Fibroblast of villous mesenchyme (primary cell): ENCODE measurements around the gene ANO4. TPM values are rescaled to one million over a fixed set of nuclear protein-coding genes. Genes with fewer than 3 reads are reported as not detected.

ENCODE experiments used
- DNase-seq: peaks from one replicate; pipeline ENCODE4 v3.0.0-alpha.2; 2010; ENCODE audit warnings: low read depth
- H3K4me3 ChIP-seq: 2 replicates; pipeline ENCODE4 v1.5.1; 2011; ENCODE audit warnings: low read depth, mild to moderate bottlenecking, low read length
- total RNA-seq: library from RNA; depleted of rRNA; stranded (reverse); fragments of >200 nt; gene quantifications from 2 replicates; pipeline ENCODE4 v1.2.3, GENCODE V29; 2012
- TF ChIP-seq, protein P1 (sequence below): IDR thresholded peaks from 2 replicates; pipeline ENCODE4 v1.5.1; 2012; ENCODE audit warnings: low read depth, mild to moderate bottlenecking, low read length; ENCODE audit not compliant: insufficient read depth

The ANO4 gene
- total RNA-seq, 1 donor = 13.8 TPM

GRCh38 chr12:100826323-100826722, 31.7 kb downstream of the ANO4 start:
- TF ChIP-seq, protein P1, sequence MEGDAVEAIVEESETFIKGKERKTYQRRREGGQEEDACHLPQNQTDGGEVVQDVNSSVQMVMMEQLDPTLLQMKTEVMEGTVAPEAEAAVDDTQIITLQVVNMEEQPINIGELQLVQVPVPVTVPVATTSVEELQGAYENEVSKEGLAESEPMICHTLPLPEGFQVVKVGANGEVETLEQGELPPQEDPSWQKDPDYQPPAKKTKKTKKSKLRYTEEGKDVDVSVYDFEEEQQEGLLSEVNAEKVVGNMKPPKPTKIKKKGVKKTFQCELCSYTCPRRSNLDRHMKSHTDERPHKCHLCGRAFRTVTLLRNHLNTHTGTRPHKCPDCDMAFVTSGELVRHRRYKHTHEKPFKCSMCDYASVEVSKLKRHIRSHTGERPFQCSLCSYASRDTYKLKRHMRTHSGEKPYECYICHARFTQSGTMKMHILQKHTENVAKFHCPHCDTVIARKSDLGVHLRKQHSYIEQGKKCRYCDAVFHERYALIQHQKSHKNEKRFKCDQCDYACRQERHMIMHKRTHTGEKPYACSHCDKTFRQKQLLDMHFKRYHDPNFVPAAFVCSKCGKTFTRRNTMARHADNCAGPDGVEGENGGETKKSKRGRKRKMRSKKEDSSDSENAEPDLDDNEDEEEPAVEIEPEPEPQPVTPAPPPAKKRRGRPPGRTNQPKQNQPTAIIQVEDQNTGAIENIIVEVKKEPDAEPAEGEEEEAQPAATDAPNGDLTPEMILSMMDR = no peak
- H3K4me3 ChIP-seq = no peak overlapping the region
- peak; percentile 45 for DNase-seq

GRCh38 chr12:100827901-100828520, 33.4 kb downstream of the ANO4 start:
- peak; percentile 39 for DNase-seq
- TF ChIP-seq, protein P1 = peak; percentile 63
- H3K4me3 ChIP-seq = no peak overlapping the region

- no peak for DNase-seq
- TF ChIP-seq, protein P1 = no peak
- no peak overlapping the region for H3K4me3 ChIP-seq
These were observed 35.6 kb downstream of the ANO4 start for GRCh38 chr12:100830003-100830795.

DNA sequence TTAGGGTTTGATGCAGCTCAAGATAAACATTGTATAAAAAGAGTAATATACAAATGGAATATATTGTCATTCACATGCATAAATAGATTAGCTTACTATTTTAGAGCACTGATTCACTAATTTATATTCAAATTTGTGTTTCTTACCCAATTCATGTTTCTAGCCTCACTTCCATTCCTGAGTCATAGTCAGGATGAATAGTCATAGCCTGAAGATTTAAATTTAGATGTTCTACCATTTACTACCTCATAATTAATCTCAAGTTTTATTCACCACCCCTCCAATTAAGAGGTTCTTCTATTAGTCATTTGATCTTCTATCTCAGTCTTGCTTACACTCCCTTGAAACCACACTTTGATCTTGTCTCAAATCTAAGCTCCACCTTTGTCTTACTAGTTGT, 38.7 kb downstream of the ANO4 start:
- DNase-seq = no peak
- TF ChIP-seq, protein P1 = no peak
- no peak overlapping the region for H3K4me3 ChIP-seq

DNA sequence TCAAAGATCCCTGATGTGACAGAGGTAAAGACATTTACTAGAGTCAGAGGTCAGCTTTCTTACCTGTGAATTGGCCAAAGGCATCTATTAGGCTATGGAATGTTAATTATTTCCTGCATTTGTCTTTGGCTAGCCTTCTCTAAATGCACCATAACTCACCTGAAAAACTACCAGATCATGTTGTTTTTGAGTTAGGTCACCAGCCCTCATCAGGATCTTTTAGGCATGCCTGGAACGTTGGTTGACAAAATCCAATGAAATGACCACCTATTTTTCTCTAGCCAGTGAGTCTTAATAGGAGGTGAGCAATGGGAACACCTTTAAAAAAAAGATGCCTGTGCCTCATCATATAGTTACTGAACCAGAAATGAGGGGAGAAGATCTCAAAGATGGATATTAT, 46.2 kb downstream of the ANO4 start:
- TF ChIP-seq, protein P1 = no peak
- H3K4me3 ChIP-seq = no peak overlapping the region
- no peak for DNase-seq

DNA sequence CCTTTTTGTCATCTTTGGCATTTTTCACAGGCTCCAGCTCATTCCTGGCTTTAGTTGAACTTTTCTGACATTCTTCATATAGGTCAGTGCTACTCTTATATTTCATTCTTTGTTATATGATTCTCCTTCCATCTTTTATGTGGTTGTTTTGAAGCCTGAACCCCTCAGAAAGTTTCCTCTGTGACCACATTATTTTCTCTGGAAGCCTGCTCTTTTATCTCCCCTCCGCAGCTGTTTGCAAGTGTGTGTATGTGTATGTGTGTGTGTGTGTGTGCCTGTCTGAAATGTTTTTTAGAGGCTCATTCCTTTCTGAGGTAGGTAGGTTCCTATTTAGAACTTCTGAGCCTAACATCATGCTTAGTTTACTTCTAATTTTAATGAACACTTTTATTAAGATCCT, 47.6 kb downstream of the ANO4 start:
- DNase-seq = no peak
- TF ChIP-seq, protein P1 = no peak
- no peak overlapping the region for H3K4me3 ChIP-seq
